Activated CD8-positive, alpha-beta memory T cell treated with anti-CD3 and anti-CD28 coated beads, Interleukin-2, amount 50 U/mL, for 24 hours (primary cell): ENCODE results near the gene HOXA3.

Source experiments
- DNase-seq: peaks from one replicate; pipeline ENCODE4 v3.0.0-alpha.2; 2020; ENCODE audit errors: extremely low read depth

The HOXA3 gene

GRCh38 chr7:27151931-27152815 is at the start of gene HOXA3:
Gene HOXA3 (minus strand): TSS chr7:27152583. CDS start chr7:27110640, 41,943 bp downstream.
- DNase-seq: no peak

- no peak for DNase-seq
Measured at GRCh38 chr7:27201580-27202017, 49.2 kb upstream of the HOXA3 start.

GRCh38 chr7:27200761-27201579 is 48.6 kb upstream of the HOXA3 start:
- DNase-seq: no peak

GRCh38 chr7:27199849-27200760 is 47.7 kb upstream of the HOXA3 start, which contains the start of gene HOXA13:
Gene HOXA13 (minus strand): TSS chr7:27200091. CDS start chr7:27200077, 14 bp downstream.
- DNase-seq: no peak

- DNase-seq: no peak
Measured at GRCh38 chr7:27198871-27199801, 46.8 kb upstream of the HOXA3 start.

GRCh38 chr7:27198138-27198841 is 45.9 kb upstream of the HOXA3 start:
- no peak for DNase-seq

GRCh38 chr7:27197137-27198042 is 45.0 kb upstream of the HOXA3 start:
- no peak for DNase-seq

- DNase-seq: peak; percentile 71
Measured at GRCh38 chr7:27196287-27196767, 43.9 kb upstream of the HOXA3 start.

GRCh38 chr7:27194686-27195379 is 42.5 kb upstream of the HOXA3 start:
- DNase-seq: no peak

GRCh38 chr7:27194002-27194352 is 41.6 kb upstream of the HOXA3 start:
- DNase-seq: no peak

GRCh38 chr7:27193335-27194001 is 41.1 kb upstream of the HOXA3 start:
- no peak for DNase-seq

GRCh38 chr7:27192546-27193334 is 40.4 kb upstream of the HOXA3 start:
- no peak for DNase-seq

- no peak for DNase-seq
Measured at GRCh38 chr7:27191833-27192545, 39.6 kb upstream of the HOXA3 start.

GRCh38 chr7:27191161-27191731 is 38.9 kb upstream of the HOXA3 start:
- DNase-seq: no peak

- no peak for DNase-seq
Measured at GRCh38 chr7:27189997-27190748, 37.8 kb upstream of the HOXA3 start.
